Activated T-cell treated with anti-CD3 and anti-CD28 coated beads, Interleukin-2, amount 50 U/mL, for 72 hours (primary cell): ENCODE results near the gene HIBCH. TPM values are rescaled to one million over a fixed set of nuclear protein-coding genes. Genes with fewer than 3 reads are reported as not detected.

Experiments
- ATAC-seq, 2 donors: fragments of 150-1000 bp; cut with Tn5 transposase; replicated peaks in 1 of 2; 2 replicates each; pipeline ENCODE4 v1.10.0; 2021; ENCODE audit warnings: moderate library complexity in 2 of 2, mild to moderate bottlenecking in 1 of 2
- DNase-seq, 2 donors: peaks; one replicate each; pipeline ENCODE4 v3.0.0; 2021 to 2022; ENCODE audit warnings: mixed read lengths in 1 of 2
- H3K27ac Mint-ChIP-seq: one replicate; pipeline ENCODE4 v1.8.0; 2022; ENCODE audit warnings: mild to moderate bottlenecking, moderate library complexity, mixed read lengths
- H3K27me3 Mint-ChIP-seq: one replicate; pipeline ENCODE4 v1.8.0; 2022; ENCODE audit warnings: low read depth, mixed read lengths
- H3K36me3 Mint-ChIP-seq, 2 donors: one replicate each; pipeline ENCODE4 v1.8.0; 2022; ENCODE audit warnings: mixed read lengths in 2 of 2, mild to moderate bottlenecking in 1 of 2; ENCODE audit not compliant: insufficient read depth in 2 of 2
- H3K4me1 Mint-ChIP-seq: one replicate; pipeline ENCODE4 v1.8.0; 2022; ENCODE audit warnings: low read depth, mixed read lengths
- H3K4me3 Mint-ChIP-seq, 2 donors: one replicate each; pipeline ENCODE4 v1.8.0; 2022; ENCODE audit warnings: mild to moderate bottlenecking in 2 of 2, mixed read lengths in 2 of 2, moderate library complexity in 2 of 2
- H3K9me3 Mint-ChIP-seq, 2 donors: one replicate each; pipeline ENCODE4 v1.8.0; 2022; ENCODE audit warnings: mixed read lengths in 2 of 2
- total RNA-seq, 2 donors: library from RNA; stranded (reverse); gene quantifications; one replicate each; pipeline ENCODE4 v1.2.3, GENCODE V29; 2022

The HIBCH gene
- total RNA-seq, 2 donors from 2014 or later, result 15.2 to 23.8 TPM

DNA sequence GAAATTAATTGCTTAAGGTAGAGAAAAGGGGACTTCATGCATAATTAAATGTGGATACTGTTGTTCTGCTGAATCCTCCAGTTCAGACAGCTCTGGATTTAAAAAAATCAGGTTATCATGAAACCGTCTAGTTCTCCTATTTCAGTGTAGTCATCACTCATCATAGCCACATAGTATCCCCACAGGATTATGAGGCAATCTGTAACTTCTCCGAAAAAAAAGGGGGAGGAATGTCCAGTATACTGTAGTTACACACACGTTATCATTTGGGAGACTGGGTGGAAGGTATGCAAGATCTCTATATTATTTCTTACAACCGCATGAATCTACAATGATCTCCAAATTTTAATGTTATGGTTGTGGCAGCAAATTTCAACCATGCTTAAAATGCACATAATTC lies 114.0 kb downstream of the HIBCH start:
- ATAC-seq, result no peak
- H3K9me3 Mint-ChIP-seq, result no peaks in the 10 kb centered on the region
- no peak overlapping the region for H3K4me3 Mint-ChIP-seq
- no peaks in the 10 kb centered on the region for H3K27me3 Mint-ChIP-seq
- no peaks in the 10 kb centered on the region for H3K4me1 Mint-ChIP-seq
- no peak for DNase-seq
- peaks cover 0 to 6% of the 10 kb centered on the region in 2 donors for H3K36me3 Mint-ChIP-seq
- H3K27ac Mint-ChIP-seq, result no peak overlapping the region

DNA sequence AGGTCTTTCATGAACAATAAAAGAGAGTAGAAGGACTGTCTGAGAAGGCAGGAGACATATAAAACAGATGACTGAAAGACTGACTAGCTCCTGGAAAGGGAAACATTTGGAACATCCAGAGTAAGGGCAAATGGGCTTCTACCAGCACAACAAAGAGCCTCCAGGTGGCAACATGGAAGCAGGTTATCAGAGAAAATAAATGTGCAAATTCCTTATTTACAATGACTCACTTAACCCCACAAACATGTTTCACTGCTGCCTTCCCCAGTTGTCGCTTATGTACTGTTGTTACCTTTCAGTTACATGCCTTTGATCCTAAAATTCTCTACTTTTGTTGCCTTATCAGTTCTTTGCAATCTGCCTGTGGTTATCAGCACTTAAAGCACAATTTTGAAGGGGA lies 117.0 kb downstream of the HIBCH start:
- H3K4me1 Mint-ChIP-seq, result no peaks in the 10 kb centered on the region
- no peak overlapping the region for H3K4me3 Mint-ChIP-seq
- no peaks in the 10 kb centered on the region for H3K9me3 Mint-ChIP-seq
- H3K36me3 Mint-ChIP-seq, result peaks cover 6 to 17% of the 10 kb centered on the region in 2 donors
- no peak for DNase-seq
- no peaks in the 10 kb centered on the region for H3K27me3 Mint-ChIP-seq
- no peak for ATAC-seq
- H3K27ac Mint-ChIP-seq, result no peak overlapping the region

DNA sequence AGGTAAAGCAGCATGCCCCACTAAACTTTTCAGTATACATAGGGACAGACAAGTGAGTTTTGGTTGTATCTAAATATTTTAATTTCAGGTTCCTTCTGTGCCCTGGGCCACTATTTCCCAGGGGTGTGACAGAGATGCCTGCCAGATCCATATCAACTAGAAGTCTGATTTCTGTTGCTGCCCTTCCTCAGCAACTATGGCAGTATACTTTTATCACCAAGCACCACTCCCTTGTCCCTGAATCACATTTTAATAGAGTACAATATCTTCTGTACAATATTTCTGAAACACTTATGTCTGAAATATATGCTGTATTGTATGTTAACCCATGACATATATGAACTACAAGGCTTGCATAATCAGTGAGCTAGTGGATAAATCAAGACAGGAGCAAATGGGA lies 117.6 kb downstream of the HIBCH start:
- ATAC-seq, result no peak
- Mint-ChIP-seq H3K27ac (no peak overlapping the region), H3K36me3 (peaks cover 6 to 18% of the 10 kb centered on the region in 2 donors)

DNA sequence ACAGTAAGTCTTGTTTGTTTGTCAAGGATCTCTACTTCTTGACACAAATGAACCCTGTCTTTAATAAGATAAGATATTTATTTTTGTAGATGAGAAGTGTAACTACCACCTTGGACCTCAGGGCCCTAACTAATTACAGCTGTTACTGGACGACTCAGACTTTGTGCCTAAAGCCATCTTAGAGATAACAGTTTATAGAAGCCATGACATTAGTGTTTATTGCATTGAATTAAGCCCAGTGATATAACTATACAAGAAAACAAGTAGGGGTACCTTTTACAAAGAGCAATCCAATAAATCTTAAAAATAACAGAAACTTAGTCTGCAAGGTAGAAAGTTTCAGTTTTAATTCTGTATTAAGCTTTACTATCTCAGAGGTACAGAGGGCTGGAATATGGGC lies 119.0 kb downstream of the HIBCH start:
- Mint-ChIP-seq H3K4me1 (no peaks in the 10 kb centered on the region), H3K27me3 (no peaks in the 10 kb centered on the region), H3K9me3 (no peaks in the 10 kb centered on the region), H3K27ac (no peak overlapping the region), H3K36me3 (peaks cover 6 to 18% of the 10 kb centered on the region in 2 donors), H3K4me3 (no peak overlapping the region)
- DNase-seq (no peak), ATAC-seq (no peak)

More for the DNA sequence above, 117.6 kb downstream of the HIBCH start:
- no peak overlapping the region for H3K4me3 Mint-ChIP-seq
- no peaks in the 10 kb centered on the region for H3K4me1 Mint-ChIP-seq
- no peak for DNase-seq
- no peaks in the 10 kb centered on the region for H3K27me3 Mint-ChIP-seq
- H3K9me3 Mint-ChIP-seq, result no peaks in the 10 kb centered on the region

DNA sequence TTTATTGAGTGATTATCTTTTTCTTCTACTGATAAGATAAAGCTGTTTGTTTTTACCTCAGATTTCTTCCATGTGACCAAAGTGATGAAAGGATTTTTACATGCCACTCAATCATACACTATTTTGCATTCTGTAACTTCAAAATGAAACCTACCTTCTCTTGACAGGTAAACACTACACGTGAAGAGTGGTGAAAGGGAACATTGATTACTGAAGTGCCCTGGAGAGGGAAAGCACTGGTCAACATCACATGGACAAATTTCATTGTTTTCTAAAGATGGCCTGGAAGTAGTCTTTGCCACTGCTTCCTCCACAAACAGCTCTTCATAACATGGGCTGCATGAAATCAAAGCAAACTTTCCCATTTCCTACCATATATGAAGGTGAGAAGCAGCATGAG lies 120.1 kb downstream of the HIBCH start:
- Mint-ChIP-seq H3K4me1 (no peaks in the 10 kb centered on the region), H3K9me3 (no peaks in the 10 kb centered on the region), H3K4me3 (no peak overlapping the region), H3K27me3 (no peaks in the 10 kb centered on the region), H3K36me3 (peaks cover 6 to 15% of the 10 kb centered on the region in 2 donors), H3K27ac (no peak overlapping the region)
- DNase-seq (no peak), ATAC-seq (no peak)

DNA sequence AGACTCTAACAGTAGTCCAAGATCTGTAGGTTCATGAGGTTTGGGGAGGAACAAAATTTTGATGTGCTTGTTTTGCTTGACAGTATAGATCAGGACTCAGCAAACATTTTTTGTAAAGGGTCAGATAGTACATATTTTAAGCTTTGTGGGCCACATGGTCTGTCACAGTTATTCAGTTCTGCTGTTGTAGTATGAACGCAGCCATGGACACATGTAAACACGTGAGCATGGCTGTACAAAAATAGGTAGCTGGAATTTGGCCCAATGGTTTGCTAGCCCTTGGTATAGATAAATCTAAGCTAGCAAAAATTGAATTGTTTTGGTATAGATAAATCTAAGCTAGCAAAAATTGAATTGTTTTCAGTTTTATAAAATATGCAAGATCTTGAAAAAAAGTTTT lies 120.5 kb downstream of the HIBCH start:
- ATAC-seq, result no peak
- no peaks in the 10 kb centered on the region for H3K4me1 Mint-ChIP-seq
- no peak overlapping the region for H3K4me3 Mint-ChIP-seq
- no peak overlapping the region for H3K27ac Mint-ChIP-seq
- no peaks in the 10 kb centered on the region for H3K27me3 Mint-ChIP-seq
- no peaks in the 10 kb centered on the region for H3K9me3 Mint-ChIP-seq
- DNase-seq, result no peak
- H3K36me3 Mint-ChIP-seq, result peaks cover 6 to 12% of the 10 kb centered on the region in 2 donors

DNA sequence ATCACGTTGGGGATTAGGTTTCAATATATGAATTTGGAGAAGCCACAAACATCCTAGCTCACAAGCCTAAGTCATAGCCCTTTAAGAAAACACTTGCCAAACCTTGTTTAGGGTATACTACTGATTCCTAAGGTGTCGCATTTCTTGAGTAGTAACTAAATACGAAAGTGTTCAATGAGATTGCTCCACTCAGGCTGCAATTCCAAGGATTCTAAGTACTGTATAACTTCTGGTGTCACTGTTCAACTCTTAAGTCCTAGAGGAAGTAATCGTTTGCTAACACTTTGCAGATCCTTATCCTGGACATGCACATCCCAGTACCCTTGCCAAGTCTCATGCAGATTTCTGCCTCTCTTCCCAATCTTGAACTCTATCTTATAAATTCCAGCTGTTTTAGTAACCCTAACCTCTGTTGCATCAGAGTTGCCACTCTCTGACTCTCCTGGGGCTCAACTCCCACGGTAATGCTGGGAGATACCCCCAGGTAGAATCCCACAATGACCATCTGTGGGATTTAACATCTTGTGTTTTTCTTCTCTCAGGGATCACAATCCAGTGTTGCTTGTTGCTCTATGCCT lies 122.4 kb downstream of the HIBCH start:
- DNase-seq, result no peak
- H3K9me3 Mint-ChIP-seq, result no peaks in the 10 kb centered on the region
- H3K4me1 Mint-ChIP-seq, result no peaks in the 10 kb centered on the region
- H3K36me3 Mint-ChIP-seq, result peaks cover 6 to 12% of the 10 kb centered on the region in 2 donors
- H3K27me3 Mint-ChIP-seq, result no peaks in the 10 kb centered on the region
- H3K27ac Mint-ChIP-seq, result no peak overlapping the region
- H3K4me3 Mint-ChIP-seq, result no peak overlapping the region
- ATAC-seq, result no peak

DNA sequence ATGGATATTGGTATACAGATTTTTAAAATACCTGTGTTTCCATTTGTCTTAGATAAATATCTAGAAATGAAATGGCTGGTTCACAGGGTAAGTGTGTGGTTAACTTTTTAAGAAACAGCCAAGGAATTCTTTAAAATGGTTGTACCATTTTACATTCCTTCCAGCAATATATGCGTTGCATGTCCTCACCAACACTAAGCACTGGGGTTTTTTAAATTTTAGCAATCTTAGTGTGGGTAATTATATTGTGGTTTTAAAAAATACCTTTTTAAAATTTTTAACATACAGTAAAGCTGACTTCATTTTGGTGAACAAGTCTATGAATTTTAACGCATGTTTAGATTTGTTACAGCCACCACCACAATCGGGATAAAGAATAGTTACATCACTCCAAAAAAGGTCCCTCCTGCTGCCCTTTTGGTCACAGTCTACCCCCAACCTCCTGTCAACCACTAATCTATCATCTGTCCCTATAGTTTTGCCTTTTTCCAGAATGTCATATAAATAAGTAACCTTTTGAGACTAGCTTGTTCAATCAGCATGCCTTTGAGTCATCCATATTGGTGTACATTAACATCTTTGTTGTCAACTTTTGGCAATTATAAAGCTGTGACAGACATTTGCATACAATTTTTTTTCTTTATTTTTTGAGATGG lies 129.0 kb downstream of the HIBCH start:
- no peak overlapping the region for H3K4me3 Mint-ChIP-seq
- H3K27me3 Mint-ChIP-seq, result no peaks in the 10 kb centered on the region
- no peaks in the 10 kb centered on the region for H3K9me3 Mint-ChIP-seq
- H3K4me1 Mint-ChIP-seq, result no peaks in the 10 kb centered on the region
- no peaks in the 10 kb centered on the region for H3K36me3 Mint-ChIP-seq
- no peak overlapping the region for H3K27ac Mint-ChIP-seq
- no peak for ATAC-seq
- no peak for DNase-seq

DNA sequence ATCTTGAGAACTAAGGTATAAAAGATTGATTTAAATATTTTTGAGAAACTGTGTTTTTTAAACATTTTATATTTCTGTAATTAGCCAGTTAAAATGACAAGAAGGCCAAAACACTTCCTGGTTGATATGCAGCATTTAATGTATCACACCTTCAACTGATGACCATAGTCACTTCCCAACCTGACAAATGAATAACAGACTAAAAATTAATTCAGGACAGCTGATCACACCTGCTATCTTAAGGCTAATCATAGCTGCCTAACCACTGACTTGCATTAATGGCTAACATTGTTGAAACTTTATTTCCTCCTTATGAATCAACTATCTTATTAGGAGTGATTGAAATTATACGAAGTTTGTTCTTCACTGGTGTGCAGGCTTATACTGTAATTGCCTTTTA lies 131.3 kb downstream of the HIBCH start:
- no peak overlapping the region for H3K27ac Mint-ChIP-seq
- no peak overlapping the region for H3K4me3 Mint-ChIP-seq
- no peaks in the 10 kb centered on the region for H3K9me3 Mint-ChIP-seq
- no peaks in the 10 kb centered on the region for H3K27me3 Mint-ChIP-seq
- ATAC-seq (no peak), DNase-seq (no peak)
- no peaks in the 10 kb centered on the region for H3K36me3 Mint-ChIP-seq
- H3K4me1 Mint-ChIP-seq, result no peaks in the 10 kb centered on the region

DNA sequence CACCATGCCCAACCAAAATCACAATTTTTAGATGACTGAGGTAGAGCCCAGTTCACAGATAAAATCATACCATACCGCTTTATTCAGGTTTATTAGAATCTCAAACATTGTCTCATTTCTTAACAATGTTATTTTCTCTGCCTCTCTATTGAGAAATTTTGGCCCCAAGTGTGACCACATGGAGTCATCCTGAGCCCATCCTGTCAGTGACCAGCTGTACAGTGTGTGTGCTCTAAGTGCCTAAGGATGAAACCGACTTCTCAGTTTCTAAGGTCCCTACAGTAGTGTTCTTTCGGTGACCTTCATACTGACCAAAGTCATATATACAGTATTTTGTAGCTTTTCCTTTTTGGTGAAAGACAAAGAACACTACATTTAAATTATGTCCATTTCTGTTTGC lies 133.4 kb downstream of the HIBCH start:
- no peak overlapping the region for H3K27ac Mint-ChIP-seq
- H3K36me3 Mint-ChIP-seq, result no peaks in the 10 kb centered on the region
- no peak for ATAC-seq
- no peak overlapping the region for H3K4me3 Mint-ChIP-seq
- no peaks in the 10 kb centered on the region for H3K9me3 Mint-ChIP-seq
- DNase-seq, result no peak
- H3K4me1 Mint-ChIP-seq, result peaks cover 3% of the 10 kb centered on the region
- peaks cover 10% of the 10 kb centered on the region for H3K27me3 Mint-ChIP-seq

DNA sequence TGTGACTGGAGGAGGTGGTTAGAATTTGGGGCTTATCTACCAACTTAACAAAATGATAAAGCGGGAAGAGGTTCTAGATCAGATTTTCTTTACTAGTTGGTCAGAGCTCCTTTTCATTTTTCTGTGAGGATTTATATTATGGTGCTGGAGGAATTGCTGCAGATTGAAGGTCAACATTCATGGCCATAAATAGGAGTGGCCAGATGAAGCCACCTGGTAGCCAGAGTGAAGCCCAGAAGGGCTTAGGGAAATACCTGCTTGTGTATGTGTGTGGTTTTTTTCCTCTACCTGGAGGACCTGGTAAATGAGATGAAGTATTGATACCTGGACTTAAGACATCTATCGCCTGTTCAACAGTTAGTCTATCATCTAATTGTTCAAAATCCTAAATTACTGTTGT lies 134.2 kb downstream of the HIBCH start:
- H3K27me3 Mint-ChIP-seq, result peaks cover 14% of the 10 kb centered on the region
- H3K36me3 Mint-ChIP-seq, result no peaks in the 10 kb centered on the region
- no peak overlapping the region for H3K4me3 Mint-ChIP-seq
- H3K4me1 Mint-ChIP-seq, result peaks cover 5% of the 10 kb centered on the region
- DNase-seq (no peak), ATAC-seq (no peak)
- no peak overlapping the region for H3K27ac Mint-ChIP-seq
- no peaks in the 10 kb centered on the region for H3K9me3 Mint-ChIP-seq

DNA sequence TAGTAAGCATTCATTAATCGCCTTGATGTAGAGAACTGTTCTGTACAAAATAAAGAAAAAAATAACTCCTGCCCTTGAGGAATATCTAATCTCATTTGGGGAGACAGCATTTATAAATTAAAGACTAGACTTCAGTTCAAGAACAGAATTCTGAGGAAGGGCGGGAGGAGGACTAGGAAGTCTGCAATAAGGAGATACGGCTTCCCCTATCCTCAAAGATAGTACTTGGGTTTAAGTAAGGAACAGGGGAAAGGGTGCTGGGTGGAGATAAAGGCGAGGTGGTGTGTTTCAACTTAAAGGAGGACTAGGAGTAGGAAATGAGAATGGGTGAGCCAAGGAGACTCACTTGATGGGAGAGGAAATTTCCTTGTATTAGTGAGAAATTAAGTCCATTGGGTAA lies 135.2 kb downstream of the HIBCH start:
- no peaks in the 10 kb centered on the region for H3K36me3 Mint-ChIP-seq
- no peak overlapping the region for H3K27ac Mint-ChIP-seq
- ATAC-seq (no peak), DNase-seq (no peak)
- H3K27me3 Mint-ChIP-seq, result peaks cover 20% of the 10 kb centered on the region
- peaks cover 10% of the 10 kb centered on the region for H3K4me1 Mint-ChIP-seq
- no peak overlapping the region for H3K4me3 Mint-ChIP-seq
- no peaks in the 10 kb centered on the region for H3K9me3 Mint-ChIP-seq

DNA sequence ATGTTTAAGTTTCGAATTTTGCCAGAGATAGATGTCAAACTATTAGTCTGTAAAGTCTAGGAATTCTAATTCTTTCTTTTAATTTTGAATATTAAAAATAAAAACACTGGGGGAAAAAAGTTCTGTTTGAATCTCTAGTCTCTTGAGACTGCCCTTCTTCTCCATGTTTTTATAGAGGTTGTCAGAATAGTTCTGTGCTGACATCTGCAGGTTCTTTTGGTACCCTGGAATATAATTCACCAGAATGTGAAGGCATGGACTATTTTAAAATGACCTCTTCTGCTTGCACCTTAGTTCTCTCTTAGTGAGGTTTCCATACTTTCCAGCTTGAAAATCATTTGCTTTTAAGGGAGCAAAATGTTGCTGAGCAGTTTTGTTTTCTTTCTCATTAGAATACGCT lies 136.1 kb downstream of the HIBCH start:
- Mint-ChIP-seq H3K27me3 (peaks cover 23% of the 10 kb centered on the region), H3K4me1 (peaks cover 10% of the 10 kb centered on the region), H3K27ac (no peak overlapping the region), H3K36me3 (no peaks in the 10 kb centered on the region), H3K9me3 (no peaks in the 10 kb centered on the region), H3K4me3 (no peak overlapping the region)
- ATAC-seq, result no peak
- DNase-seq, result no peak

DNA sequence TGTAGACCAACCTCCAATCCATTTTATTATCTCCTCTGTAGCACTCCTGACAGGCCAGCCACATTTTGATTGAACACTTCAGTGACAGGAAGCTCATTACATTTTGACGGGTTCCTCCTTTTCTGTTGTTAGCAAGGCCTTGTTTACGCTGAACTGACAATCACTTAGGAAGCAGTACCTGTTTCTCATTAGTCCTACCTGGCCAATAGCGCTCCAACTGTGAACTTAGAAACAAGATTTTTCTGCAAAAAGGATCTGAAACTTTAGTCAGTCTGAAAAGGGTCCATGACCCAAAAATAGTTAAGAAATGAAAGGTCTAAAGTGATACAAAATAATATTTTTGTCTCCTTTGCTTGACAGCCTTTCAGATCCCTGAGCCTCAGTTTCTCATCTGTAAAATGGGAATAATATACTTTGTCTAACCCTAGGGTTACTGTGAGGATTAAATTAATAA lies 137.5 kb downstream of the HIBCH start:
- H3K4me1 Mint-ChIP-seq, result peaks cover 10% of the 10 kb centered on the region
- no peaks in the 10 kb centered on the region for H3K36me3 Mint-ChIP-seq
- H3K27ac Mint-ChIP-seq, result no peak overlapping the region
- H3K9me3 Mint-ChIP-seq, result no peaks in the 10 kb centered on the region
- ATAC-seq, result no peak
- H3K27me3 Mint-ChIP-seq, result peaks cover 31% of the 10 kb centered on the region
- DNase-seq, result no peak
- H3K4me3 Mint-ChIP-seq, result no peak overlapping the region
